ENCODE data around the gene CCDC87.

Gene CCDC87

DNA sequence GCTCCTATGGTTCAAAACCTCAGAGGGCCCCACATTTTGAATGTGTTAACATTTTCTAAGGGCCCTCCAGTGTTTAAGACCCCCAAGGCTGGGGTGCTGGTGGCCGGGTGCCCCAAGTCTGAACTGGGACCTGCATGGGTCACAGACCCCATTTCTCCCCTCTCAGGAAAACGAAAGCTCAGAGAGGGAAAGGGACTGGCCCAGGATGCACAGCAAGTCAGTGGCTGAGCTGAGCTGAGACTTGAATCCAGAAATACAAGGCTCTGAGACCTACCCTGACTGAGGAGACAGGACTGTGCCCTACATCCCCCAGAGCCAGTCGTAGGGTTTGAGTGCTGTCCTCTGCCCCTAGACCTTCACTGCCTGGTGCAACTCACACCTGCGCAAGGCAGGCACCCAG, 42.0 kb downstream of the CCDC87 start:
- H2AFZ ChIP-seq (ENCODE audit: low read depth, low read length): no peak overlapping the region
- no peak overlapping the region for H3K27ac ChIP-seq (ENCODE audit: low read length)
- no peak overlapping the region for H3K4me2 ChIP-seq (ENCODE audit: low read length)
- H3K4me1 ChIP-seq (ENCODE audit: low read length): peaks cover 8% of the 10 kb centered on the region
- 0 out of 2 replicates have a peak, but pooled peaks cover 4% of the 10 kb centered on the region for H3K27me3 ChIP-seq (ENCODE audit: low read depth, low read length)
- no peaks in the 10 kb centered on the region for H4K20me1 ChIP-seq (ENCODE audit: insufficient read depth, low read length)
- no peaks in the 10 kb centered on the region for H3K36me3 ChIP-seq (replicated peaks; ENCODE audit: low read depth, low read length)
- no peaks in the 10 kb centered on the region for H3K9me3 ChIP-seq (ENCODE audit: insufficient read depth, low read length)
- H3K79me2 ChIP-seq (ENCODE audit: low read length): no peaks in the 10 kb centered on the region
- no peak overlapping the region for H3K9ac ChIP-seq (ENCODE audit: low read length)
- no peak overlapping the region for H3K4me3 ChIP-seq (ENCODE audit: low read length)
- TF ChIP-seq EZH2phosphoT487 (IDR thresholded peaks at IDR 0.05; ENCODE audit: low read depth) (no peak), CTCF (IDR thresholded peaks at IDR 0.05; ENCODE audit: low read depth, low read length) (no peak)

GRCh38 chr11:66549696-66550095, 43.2 kb downstream of the CCDC87 start:
- no peaks in the 10 kb centered on the region for H3K36me3 ChIP-seq (replicated peaks; ENCODE audit: low read depth, low read length)
- 0 out of 2 replicates have a peak, but pooled peaks cover 4% of the 10 kb centered on the region for H3K27me3 ChIP-seq (ENCODE audit: low read depth, low read length)
- no peaks in the 10 kb centered on the region; the same call in 1 of the 2 replicates for H3K79me2 ChIP-seq (ENCODE audit: low read length)
- no peak overlapping the region for H2AFZ ChIP-seq (ENCODE audit: low read depth, low read length)
- peaks cover 10% of the 10 kb centered on the region for H3K4me1 ChIP-seq (ENCODE audit: low read length)
- no peaks in the 10 kb centered on the region for H4K20me1 ChIP-seq (ENCODE audit: insufficient read depth, low read length)
- no peak overlapping the region for H3K9ac ChIP-seq (ENCODE audit: low read length)
- H3K4me3 ChIP-seq (ENCODE audit: low read length): no peak overlapping the region
- H3K27ac ChIP-seq (ENCODE audit: low read length): no peak overlapping the region
- no peaks in the 10 kb centered on the region for H3K9me3 ChIP-seq (ENCODE audit: insufficient read depth, low read length)
- TF ChIP-seq EZH2phosphoT487 (IDR thresholded peaks at IDR 0.05; ENCODE audit: low read depth) (no peak), CTCF (IDR thresholded peaks at IDR 0.05; ENCODE audit: low read depth, low read length) (no peak)
- no peak overlapping the region for H3K4me2 ChIP-seq (ENCODE audit: low read length)

GRCh38 chr11:66548774-66549630, 43.9 kb downstream of the CCDC87 start:
- H3K4me1 ChIP-seq (ENCODE audit: low read length): peaks cover 17% of the 10 kb centered on the region
- no peaks in the 10 kb centered on the region for H4K20me1 ChIP-seq (ENCODE audit: insufficient read depth, low read length)
- H3K79me2 ChIP-seq (ENCODE audit: low read length): no peaks in the 10 kb centered on the region; the same call in 1 of the 2 replicates
- no peaks in the 10 kb centered on the region for H3K9me3 ChIP-seq (ENCODE audit: insufficient read depth, low read length)
- no peak for TF ChIP-seq CTCF (IDR thresholded peaks at IDR 0.05; ENCODE audit: low read depth, low read length)
- TF ChIP-seq EZH2phosphoT487 (IDR thresholded peaks at IDR 0.05; ENCODE audit: low read depth): no peak
- H3K9ac ChIP-seq (ENCODE audit: low read length): no peak overlapping the region
- H3K27ac ChIP-seq (ENCODE audit: low read length): no peak overlapping the region
- H3K36me3 ChIP-seq (replicated peaks; ENCODE audit: low read depth, low read length): no peaks in the 10 kb centered on the region
- no peak overlapping the region for H3K4me2 ChIP-seq (ENCODE audit: low read length)
- H3K27me3 ChIP-seq (ENCODE audit: low read depth, low read length): 0 out of 2 replicates have a peak, but pooled peaks cover 4% of the 10 kb centered on the region
- H2AFZ ChIP-seq (ENCODE audit: low read depth, low read length): no peak overlapping the region
- H3K4me3 ChIP-seq (ENCODE audit: low read length): no peak overlapping the region

DNA sequence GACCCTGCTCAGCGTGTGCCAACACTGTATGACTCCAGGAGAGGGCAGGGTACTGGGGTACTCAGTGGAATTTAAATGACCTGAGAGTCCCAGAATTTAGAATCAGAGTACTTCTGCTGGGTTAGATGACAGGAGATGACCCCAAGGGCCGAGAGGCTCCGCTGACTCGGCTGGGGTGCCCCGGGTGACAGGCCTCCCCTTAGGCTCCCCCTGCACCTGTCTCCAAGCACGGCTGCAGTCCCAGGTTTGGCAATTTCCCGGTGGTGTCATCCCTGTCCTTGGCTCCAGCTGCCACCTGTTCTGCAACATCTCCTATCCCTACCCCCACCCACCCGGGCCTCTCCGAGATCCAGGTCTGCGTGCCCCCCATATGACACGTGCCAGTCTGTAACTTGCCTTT, 44.8 kb downstream of the CCDC87 start:
- Histone ChIP-seq H3K27me3 (ENCODE audit: low read depth, low read length) (0 out of 2 replicates have a peak, but pooled peaks cover 4% of the 10 kb centered on the region), H3K4me3 (ENCODE audit: low read length) (no peak overlapping the region), H2AFZ (ENCODE audit: low read depth, low read length) (no peak overlapping the region), H3K4me2 (ENCODE audit: low read length) (no peak overlapping the region), H3K27ac (ENCODE audit: low read length) (no peak overlapping the region), H3K79me2 (ENCODE audit: low read length) (no peaks in the 10 kb centered on the region; the same call in 1 of the 2 replicates), H3K36me3 (replicated peaks; ENCODE audit: low read depth, low read length) (peaks cover under 1% of the 10 kb centered on the region), H3K4me1 (ENCODE audit: low read length) (peaks cover 22% of the 10 kb centered on the region), H4K20me1 (ENCODE audit: insufficient read depth, low read length) (no peaks in the 10 kb centered on the region), H3K9ac (ENCODE audit: low read length) (no peak overlapping the region), H3K9me3 (ENCODE audit: insufficient read depth, low read length) (no peaks in the 10 kb centered on the region)
- TF ChIP-seq EZH2phosphoT487 (IDR thresholded peaks at IDR 0.05; ENCODE audit: low read depth): no peak
- no peak for TF ChIP-seq CTCF (IDR thresholded peaks at IDR 0.05; ENCODE audit: low read depth, low read length)

All from OCI-LY3 (cell line).